ENCODE results near the gene UNC13C. TPM values are rescaled to one million over a fixed set of nuclear protein-coding genes. Genes with fewer than 3 reads are reported as not detected.

The UNC13C gene
- polyA plus RNA-seq, 1 of the 3 experiments (the other 2 are of a cell fraction): not detected

DNA sequence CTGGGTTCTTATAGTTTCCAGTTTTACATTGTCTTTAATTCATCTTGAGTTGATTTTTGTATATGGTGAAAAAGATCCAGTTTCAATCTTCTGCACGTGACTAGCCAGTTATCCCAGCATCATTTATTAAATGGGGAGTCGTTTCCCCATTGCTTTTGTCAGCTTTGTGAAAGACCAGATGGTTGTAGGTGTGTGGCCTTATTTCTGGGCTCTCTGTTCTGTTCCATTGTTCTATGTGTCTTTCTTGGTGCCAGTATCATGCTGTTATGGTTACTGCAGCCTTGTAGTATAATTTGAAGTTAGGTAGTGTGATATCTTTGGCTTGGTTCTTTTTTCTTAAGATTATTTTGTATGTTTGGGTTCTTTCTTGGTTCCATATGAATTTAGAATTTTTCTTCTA is 432.2 kb downstream of the UNC13C start:
- H3K4me1 ChIP-seq (ENCODE audit: control insufficient read depth in 1 of 2, insufficient read depth in 2 of 2, low read depth in 1 of 2, low read length in 1 of 2): no peaks in the 10 kb centered on the region
- no peaks in the 10 kb centered on the region for H3K9me2 ChIP-seq
- ChIA-PET POLR2A (no interaction called here), CTCF (no interaction called here)
- H3K27ac ChIP-seq (ENCODE audit: low read depth in 2 of 2, low read length in 1 of 2): no peak overlapping the region
- H2AFZ ChIP-seq (ENCODE audit: low read depth): no peak overlapping the region
- no peak for DNase-seq
- no peaks in the 10 kb centered on the region for H3K36me3 ChIP-seq (replicated peaks in 1 of 2; ENCODE audit: control insufficient read depth in 1 of 2, insufficient read depth in 2 of 2, low read length in 1 of 2)
- H3K4me3 ChIP-seq (ENCODE audit: low read depth in 2 of 2, low read length in 1 of 2): no peak overlapping the region
- no peaks in the 10 kb centered on the region for H3K79me2 ChIP-seq (ENCODE audit: insufficient read depth)
- H4K20me1 ChIP-seq (ENCODE audit: insufficient read depth): no peaks in the 10 kb centered on the region
- TF ChIP-seq JUND (IDR thresholded peaks at IDR 0.05) (no peak), TEAD4 (IDR thresholded peaks at IDR 0.05; ENCODE audit: borderline replicate concordance, insufficient read depth) (no peak), TAF1 (IDR thresholded peaks at IDR 0.05; ENCODE audit: borderline replicate concordance, low read depth, low read length) (no peak), SIN3A (IDR thresholded peaks at IDR 0.05; ENCODE audit: borderline replicate concordance, low read depth, low read length) (no peak), POLR2AphosphoS5 (IDR thresholded peaks at IDR 0.05; ENCODE audit: low read depth, low read length) (no peak), YY1 (IDR thresholded peaks at IDR 0.05; ENCODE audit: low read depth) (no peak), EZH2phosphoT487 (IDR thresholded peaks at IDR 0.05; ENCODE audit: borderline replicate concordance, low read depth) (no peak), ELF1 (IDR thresholded peaks at IDR 0.05) (no peak), CHD2 (IDR thresholded peaks at IDR 0.05; ENCODE audit: low read length, partially characterized antibody) (no peak), FOXM1 (IDR thresholded peaks at IDR 0.05; ENCODE audit: low read depth) (no peak), GATA2 (CRISPR knock-in tag; IDR thresholded peaks at IDR 0.05) (no peak), RXRA (IDR thresholded peaks at IDR 0.05; ENCODE audit: borderline replicate concordance, low read depth) (no peak), RFX5 (IDR thresholded peaks at IDR 0.05; ENCODE audit: low read length) (no peak)
- TF ChIP-seq, protein P1, sequence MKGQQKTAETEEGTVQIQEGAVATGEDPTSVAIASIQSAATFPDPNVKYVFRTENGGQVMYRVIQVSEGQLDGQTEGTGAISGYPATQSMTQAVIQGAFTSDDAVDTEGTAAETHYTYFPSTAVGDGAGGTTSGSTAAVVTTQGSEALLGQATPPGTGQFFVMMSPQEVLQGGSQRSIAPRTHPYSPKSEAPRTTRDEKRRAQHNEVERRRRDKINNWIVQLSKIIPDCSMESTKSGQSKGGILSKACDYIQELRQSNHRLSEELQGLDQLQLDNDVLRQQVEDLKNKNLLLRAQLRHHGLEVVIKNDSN (IDR thresholded peaks at IDR 0.05; ENCODE audit: borderline replicate concordance, low read depth): no peak
- TF ChIP-seq, protein P2, sequence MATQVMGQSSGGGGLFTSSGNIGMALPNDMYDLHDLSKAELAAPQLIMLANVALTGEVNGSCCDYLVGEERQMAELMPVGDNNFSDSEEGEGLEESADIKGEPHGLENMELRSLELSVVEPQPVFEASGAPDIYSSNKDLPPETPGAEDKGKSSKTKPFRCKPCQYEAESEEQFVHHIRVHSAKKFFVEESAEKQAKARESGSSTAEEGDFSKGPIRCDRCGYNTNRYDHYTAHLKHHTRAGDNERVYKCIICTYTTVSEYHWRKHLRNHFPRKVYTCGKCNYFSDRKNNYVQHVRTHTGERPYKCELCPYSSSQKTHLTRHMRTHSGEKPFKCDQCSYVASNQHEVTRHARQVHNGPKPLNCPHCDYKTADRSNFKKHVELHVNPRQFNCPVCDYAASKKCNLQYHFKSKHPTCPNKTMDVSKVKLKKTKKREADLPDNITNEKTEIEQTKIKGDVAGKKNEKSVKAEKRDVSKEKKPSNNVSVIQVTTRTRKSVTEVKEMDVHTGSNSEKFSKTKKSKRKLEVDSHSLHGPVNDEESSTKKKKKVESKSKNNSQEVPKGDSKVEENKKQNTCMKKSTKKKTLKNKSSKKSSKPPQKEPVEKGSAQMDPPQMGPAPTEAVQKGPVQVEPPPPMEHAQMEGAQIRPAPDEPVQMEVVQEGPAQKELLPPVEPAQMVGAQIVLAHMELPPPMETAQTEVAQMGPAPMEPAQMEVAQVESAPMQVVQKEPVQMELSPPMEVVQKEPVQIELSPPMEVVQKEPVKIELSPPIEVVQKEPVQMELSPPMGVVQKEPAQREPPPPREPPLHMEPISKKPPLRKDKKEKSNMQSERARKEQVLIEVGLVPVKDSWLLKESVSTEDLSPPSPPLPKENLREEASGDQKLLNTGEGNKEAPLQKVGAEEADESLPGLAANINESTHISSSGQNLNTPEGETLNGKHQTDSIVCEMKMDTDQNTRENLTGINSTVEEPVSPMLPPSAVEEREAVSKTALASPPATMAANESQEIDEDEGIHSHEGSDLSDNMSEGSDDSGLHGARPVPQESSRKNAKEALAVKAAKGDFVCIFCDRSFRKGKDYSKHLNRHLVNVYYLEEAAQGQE (IDR thresholded peaks at IDR 0.05; ENCODE audit: low read depth, low read length): no peak
- TF ChIP-seq, protein P3, sequence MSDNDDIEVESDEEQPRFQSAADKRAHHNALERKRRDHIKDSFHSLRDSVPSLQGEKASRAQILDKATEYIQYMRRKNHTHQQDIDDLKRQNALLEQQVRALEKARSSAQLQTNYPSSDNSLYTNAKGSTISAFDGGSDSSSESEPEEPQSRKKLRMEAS (IDR thresholded peaks at IDR 0.05; ENCODE audit: low read depth): no peak
- TF ChIP-seq, protein P4, sequence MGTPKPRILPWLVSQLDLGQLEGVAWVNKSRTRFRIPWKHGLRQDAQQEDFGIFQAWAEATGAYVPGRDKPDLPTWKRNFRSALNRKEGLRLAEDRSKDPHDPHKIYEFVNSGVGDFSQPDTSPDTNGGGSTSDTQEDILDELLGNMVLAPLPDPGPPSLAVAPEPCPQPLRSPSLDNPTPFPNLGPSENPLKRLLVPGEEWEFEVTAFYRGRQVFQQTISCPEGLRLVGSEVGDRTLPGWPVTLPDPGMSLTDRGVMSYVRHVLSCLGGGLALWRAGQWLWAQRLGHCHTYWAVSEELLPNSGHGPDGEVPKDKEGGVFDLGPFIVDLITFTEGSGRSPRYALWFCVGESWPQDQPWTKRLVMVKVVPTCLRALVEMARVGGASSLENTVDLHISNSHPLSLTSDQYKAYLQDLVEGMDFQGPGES (IDR thresholded peaks at IDR 0.05; ENCODE audit: low read depth, low read length): no peak
- H3K27me3 ChIP-seq (ENCODE audit: insufficient read depth): no peaks in the 10 kb centered on the region
- WGBS (ENCODE audit: low lambda C conversion rate): 0% methylated on average over 2 of the region's 2 CpGs
- H3F3A ChIP-seq (replicated peaks; ENCODE audit: insufficient read depth): no peaks in the 10 kb centered on the region
- no peak overlapping the region for H3K4me2 ChIP-seq
- no peak overlapping the region for H3K9ac ChIP-seq
- no peaks in the 10 kb centered on the region for H3K9me3 ChIP-seq
